ENCODE results near the gene FERMT3. TPM values are rescaled to one million over a fixed set of nuclear protein-coding genes. Genes with fewer than 3 reads are reported as not detected.

Gene FERMT3
- total and polyA plus RNA-seq, 4 donors = 17.4 to 182 (median 84.5) TPM

GRCh38 chr11:64208796-64209562, 2.5 kb downstream of the FERMT3 start:
- Histone ChIP-seq H3K4me1 (ENCODE audit: control insufficient read depth in 5 of 5, insufficient read depth in 5 of 5, low read length in 5 of 5) (peaks cover 0 to 26% (median 0%) of the 10 kb centered on the region in 5 donors), H3K9me3 (ENCODE audit: control insufficient read depth in 4 of 4, insufficient read depth in 3 of 4, low read length in 3 of 4) (peaks cover 0 to 2% (median 0%) of the 10 kb centered on the region in 4 donors), H3K9ac (ENCODE audit: insufficient read depth in 1 of 2, low read length in 2 of 2) (no peak overlapping the region), H3K27me3 (ENCODE audit: control insufficient read depth in 3 of 3, insufficient read depth in 3 of 3, low read length in 2 of 3) (no peaks in the 10 kb centered on the region), H3K36me3 (ENCODE audit: control insufficient read depth in 4 of 4, insufficient read depth in 4 of 4, low read length in 4 of 4) (peaks cover 0 to 30% (median 5%) of the 10 kb centered on the region in 4 donors), H3K4me3 (no peak overlapping the region), H3K27ac (ENCODE audit: low read depth in 1 of 2, low read length in 1 of 2) (peak overlapping the region in 1 of 2 donors; percentile 96)
- TF ChIP-seq CTCF (IDR thresholded peaks at IDR 0.05; ENCODE audit: control extremely low read depth, extremely low read depth) = no peak
- ATAC-seq (ENCODE audit: insufficient read depth, low FRiP score) (no peak), DNase-seq (no peak)
- WGBS, 2 donors = 74 to 81% methylated on average over 18 of the region's 18 CpGs

GRCh38 chr11:64209563-64209843, 3.0 kb downstream of the FERMT3 start:
- peak overlapping the region in 1 of 2 donors; percentile 19 for H3K9ac ChIP-seq (ENCODE audit: insufficient read depth in 1 of 2, low read length in 2 of 2)
- peaks cover 0 to 26% (median 3%) of the 10 kb centered on the region in 4 donors for H3K36me3 ChIP-seq (ENCODE audit: control insufficient read depth in 4 of 4, insufficient read depth in 4 of 4, low read length in 4 of 4)
- 88% methylated on average over 8 of the region's 8 CpGs for WGBS, 2 donors
- H3K9me3 ChIP-seq (ENCODE audit: control insufficient read depth in 4 of 4, insufficient read depth in 3 of 4, low read length in 3 of 4) = peaks cover 0 to 2% (median 0%) of the 10 kb centered on the region in 4 donors
- peaks cover 0 to 22% (median 0%) of the 10 kb centered on the region in 5 donors for H3K4me1 ChIP-seq (ENCODE audit: control insufficient read depth in 5 of 5, insufficient read depth in 5 of 5, low read length in 5 of 5)
- DNase-seq (no peak), ATAC-seq (ENCODE audit: insufficient read depth, low FRiP score) (no peak)
- H3K4me3 ChIP-seq = no peak overlapping the region
- H3K27ac ChIP-seq (ENCODE audit: low read depth in 1 of 2, low read length in 1 of 2) = no peak overlapping the region
- no peaks in the 10 kb centered on the region for H3K27me3 ChIP-seq (ENCODE audit: control insufficient read depth in 3 of 3, insufficient read depth in 3 of 3, low read length in 2 of 3)
- TF ChIP-seq CTCF (IDR thresholded peaks at IDR 0.05; ENCODE audit: control extremely low read depth, extremely low read depth) = no peak

GRCh38 chr11:64210301-64211020, 3.9 kb downstream of the FERMT3 start:
- WGBS, 2 donors = 89 to 96% methylated on average over 24 of the region's 24 CpGs
- Histone ChIP-seq H3K27me3 (ENCODE audit: control insufficient read depth in 3 of 3, insufficient read depth in 3 of 3, low read length in 2 of 3) (no peaks in the 10 kb centered on the region), H3K27ac (ENCODE audit: low read depth in 1 of 2, low read length in 1 of 2) (no peak overlapping the region), H3K4me3 (peak overlapping the region; percentile 6), H3K4me1 (ENCODE audit: control insufficient read depth in 5 of 5, insufficient read depth in 5 of 5, low read length in 5 of 5) (peaks cover 0 to 22% (median 0%) of the 10 kb centered on the region in 5 donors), H3K9ac (ENCODE audit: insufficient read depth in 1 of 2, low read length in 2 of 2) (no peak overlapping the region), H3K9me3 (ENCODE audit: control insufficient read depth in 4 of 4, insufficient read depth in 3 of 4, low read length in 3 of 4) (peaks cover 0 to 2% (median 0%) of the 10 kb centered on the region in 4 donors), H3K36me3 (ENCODE audit: control insufficient read depth in 4 of 4, insufficient read depth in 4 of 4, low read length in 4 of 4) (peaks cover 0 to 26% (median 2%) of the 10 kb centered on the region in 4 donors)
- TF ChIP-seq CTCF (IDR thresholded peaks at IDR 0.05; ENCODE audit: control extremely low read depth, extremely low read depth) = no peak
- no peak for ATAC-seq (ENCODE audit: insufficient read depth, low FRiP score)
- DNase-seq = no peak

All from lung (tissue), 12 donors.